NCI-H1105 (cell line): ENCODE data around the gene TPO.
"Not testable (repeated sequence)": the region's sequence is repeated elsewhere in the genome, so short reads cannot be mapped to it uniquely, and the experiment has no call there.

Experiments
- DNase-seq: peaks from one replicate; lab custom pipeline; 2025; lab: John Stamatoyannopoulos, UW

The TPO gene

DNA sequence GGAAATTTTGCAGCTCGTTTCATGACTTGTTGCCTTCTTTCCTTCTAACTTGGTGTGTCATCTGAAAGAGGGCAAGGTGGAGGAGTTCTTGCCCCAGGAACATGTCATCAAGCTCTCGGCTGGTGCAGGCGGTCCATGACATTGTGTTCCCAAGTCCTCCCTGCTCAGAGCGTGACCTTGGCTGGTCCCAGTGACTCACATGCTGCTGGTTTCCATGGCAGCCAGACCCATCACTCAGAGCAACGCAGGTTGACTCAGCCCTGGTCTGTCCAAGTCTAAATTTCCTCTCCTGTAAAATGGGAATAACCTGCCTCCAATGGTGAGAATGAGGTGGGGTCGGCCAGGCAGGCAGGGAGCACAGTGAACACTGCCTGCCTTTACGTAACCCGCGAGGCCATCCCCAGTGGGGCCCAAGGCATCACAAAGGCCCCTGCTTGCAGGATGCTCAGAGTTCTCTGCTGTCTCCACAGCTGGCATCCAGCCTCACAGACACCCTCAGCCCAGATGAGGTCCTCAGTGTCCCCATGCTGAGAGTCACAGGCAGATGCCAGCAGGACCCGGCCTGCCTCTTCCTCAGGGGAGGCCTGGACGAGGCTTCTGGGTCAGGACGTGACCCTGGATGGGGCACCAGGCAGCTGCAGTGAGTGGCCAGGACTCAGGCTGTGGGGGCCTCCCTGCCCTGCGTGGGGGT lies 143.7 kb downstream of the TPO start:
- no peak for DNase-seq

DNA sequence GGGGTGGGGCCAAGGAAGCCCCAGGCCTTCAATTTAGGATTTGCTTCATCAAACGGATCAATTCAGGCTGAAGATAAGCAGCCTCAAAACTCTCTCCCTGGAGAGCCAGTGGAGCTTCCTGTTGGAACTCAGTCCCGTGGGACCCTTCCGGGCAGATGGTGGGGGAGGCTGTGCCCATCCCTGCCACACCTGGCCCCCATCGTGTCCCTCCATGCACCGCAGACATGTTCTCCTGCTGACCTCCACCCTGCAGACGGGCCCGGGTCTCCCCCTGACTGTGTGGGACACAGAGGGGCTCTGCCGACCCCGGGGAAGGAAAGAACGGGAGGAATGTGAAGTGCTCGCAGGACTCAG lies 144.2 kb downstream of the TPO start:
- no peak for DNase-seq

DNA sequence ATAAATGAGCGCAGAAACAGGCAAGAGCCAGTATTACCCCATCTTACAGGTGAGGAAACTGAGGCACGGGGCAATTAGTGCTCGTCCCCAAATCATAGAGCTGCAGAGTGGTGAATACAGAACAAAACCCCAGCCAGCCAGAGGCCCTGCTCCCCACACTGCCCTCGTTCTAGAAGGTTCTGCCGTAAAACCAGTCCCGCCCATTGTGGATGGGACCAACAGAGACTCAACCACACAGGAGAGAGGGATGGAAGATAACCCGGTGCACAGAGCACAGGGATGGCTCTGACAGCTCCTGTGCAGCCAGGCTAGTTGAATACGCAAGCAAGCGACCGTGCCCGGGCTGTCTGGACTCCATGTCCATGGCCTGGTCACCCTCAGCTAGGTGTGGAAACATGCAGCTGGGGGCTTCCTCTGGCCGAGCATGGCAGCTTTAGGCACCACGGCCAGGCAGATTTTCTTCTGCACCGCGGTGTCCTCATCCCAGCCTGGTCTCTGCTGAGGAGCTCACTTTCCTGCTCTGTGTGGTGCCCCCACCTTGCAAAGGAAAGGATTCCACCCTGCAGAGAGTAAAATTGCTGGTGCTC lies 146.4 kb downstream of the TPO start:
- no peak for DNase-seq

DNA sequence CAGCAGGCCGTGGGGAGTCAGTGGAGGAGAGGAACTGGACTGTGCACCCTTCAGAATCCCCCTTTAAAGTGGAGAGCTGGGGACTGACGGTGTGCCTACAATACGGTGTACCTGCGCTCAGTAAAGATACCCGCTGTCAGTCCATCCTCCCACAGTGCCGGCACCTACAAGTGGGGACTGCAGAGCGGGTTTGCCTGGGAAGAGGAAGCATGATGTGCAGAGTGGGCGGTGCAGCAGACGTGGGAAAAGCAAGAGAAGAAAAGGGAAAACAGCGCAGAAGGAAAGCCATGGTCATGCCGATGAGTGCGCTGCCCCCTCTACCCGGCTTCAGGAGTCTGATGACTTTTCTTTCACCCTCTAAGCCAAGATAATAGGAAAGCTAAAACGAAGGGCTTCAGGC lies 148.0 kb downstream of the TPO start:
- DNase-seq, result no peak

DNA sequence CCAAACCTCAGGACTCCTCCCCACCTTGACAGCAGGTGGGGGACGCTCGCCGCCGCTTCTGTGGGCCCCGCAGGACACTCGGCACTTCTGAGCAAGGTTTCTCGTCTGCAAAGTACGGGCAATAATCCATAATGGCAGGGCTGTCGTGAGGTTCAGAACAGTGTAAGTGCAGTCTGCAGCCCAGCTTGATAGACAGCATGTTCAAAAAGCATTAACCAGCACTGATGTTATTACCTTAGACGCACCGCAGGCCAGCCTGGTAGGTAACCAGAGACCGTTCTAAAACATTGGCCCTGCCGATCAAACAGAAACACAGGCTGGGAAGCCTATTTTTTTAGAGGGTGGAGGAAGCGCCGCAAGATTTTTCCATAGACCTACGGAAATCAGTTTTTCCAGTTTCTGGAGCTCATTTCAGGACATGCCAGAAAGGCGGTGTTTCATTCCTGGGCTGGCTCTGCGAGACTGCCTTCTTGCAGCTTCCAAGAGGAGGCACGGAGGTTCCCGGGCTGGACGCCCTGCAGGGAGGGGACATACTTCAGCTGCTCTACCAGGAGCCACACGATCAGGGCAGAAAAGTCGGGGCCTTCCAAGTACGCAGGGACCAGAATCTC lies 148.7 kb downstream of the TPO start:
- no peak for DNase-seq

DNA sequence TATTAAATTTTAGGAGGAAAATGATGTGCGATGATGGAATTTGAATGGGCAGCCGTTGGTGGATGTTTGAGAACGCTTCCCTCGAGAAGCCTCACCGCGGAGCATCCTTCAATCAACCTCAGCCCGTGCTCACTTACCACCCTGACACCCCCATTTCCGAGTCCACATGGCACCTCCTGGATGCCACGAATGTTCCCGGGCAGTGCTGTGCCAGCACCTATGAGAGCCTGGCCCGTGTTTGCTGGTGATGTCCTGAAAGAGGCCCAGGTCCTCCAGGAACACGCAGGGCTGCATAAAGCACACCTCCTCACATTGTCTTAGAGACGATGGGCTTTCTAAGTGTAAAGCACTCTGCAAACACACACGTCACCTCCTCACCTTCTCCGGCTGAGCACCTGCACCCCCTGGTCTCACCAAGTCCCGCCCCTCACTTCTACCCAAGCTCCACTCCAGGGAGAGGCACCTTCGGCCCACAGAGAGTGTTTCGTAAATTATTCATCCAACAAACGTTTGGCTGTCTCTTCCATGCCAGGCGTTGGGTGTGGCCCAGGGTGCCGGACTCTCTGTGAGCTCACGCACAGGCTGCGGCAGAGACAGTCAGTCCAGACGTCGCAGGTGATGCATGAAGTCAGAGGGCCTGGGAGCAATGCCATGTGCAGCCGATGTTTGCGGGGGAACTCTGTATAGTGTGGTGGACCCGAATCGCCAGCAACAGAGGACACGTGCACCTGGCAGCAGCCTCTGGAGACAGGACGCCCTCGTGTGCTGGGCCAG lies 150.0 kb downstream of the TPO start:
- DNase-seq, result no peak

DNA sequence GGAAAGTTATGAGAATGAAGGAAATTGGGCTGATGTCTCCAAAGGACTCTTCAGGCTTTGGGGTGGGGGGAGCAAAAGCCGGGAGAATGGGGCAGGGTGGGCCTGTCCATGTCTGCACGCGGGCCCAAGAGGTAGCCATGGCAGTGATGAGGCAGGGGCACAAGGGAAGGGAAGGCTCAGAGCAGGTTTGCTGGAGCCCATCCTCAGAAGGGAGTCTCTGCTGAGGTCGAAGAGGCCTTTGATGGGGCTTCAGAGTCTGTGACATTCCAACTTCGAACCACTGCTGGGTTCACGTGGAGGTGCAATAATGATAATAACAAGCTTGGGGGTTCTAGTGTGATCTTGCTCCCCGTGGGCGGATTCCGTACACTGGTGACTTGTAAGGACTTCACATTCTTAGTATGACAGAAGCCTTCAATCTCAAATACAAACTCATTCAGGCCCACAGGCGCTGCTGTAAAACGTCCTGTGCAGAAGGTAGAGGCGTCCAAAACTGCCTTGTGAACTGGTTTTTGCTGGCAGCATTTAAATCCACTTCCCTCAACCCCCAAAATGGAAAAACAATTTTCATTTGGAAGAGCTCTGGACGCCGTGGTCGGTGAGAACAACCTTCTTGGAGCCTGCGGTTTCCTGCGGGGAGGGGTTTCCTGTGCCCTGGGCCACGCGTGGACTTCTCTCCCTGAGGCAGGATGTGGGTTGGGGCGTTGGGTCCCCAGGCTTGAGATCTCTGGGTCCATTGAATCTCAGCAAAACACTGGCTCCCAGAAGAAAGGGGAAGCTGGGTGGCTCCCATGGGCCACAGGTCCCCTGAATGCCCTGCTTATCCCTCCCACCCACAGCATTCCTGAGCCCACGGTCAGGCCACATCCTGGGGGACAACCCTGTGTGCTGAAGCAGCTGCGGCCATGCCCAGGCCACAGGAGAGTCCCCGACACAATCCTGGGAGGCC lies 151.0 kb downstream of the TPO start:
- DNase-seq, result no peak

DNA sequence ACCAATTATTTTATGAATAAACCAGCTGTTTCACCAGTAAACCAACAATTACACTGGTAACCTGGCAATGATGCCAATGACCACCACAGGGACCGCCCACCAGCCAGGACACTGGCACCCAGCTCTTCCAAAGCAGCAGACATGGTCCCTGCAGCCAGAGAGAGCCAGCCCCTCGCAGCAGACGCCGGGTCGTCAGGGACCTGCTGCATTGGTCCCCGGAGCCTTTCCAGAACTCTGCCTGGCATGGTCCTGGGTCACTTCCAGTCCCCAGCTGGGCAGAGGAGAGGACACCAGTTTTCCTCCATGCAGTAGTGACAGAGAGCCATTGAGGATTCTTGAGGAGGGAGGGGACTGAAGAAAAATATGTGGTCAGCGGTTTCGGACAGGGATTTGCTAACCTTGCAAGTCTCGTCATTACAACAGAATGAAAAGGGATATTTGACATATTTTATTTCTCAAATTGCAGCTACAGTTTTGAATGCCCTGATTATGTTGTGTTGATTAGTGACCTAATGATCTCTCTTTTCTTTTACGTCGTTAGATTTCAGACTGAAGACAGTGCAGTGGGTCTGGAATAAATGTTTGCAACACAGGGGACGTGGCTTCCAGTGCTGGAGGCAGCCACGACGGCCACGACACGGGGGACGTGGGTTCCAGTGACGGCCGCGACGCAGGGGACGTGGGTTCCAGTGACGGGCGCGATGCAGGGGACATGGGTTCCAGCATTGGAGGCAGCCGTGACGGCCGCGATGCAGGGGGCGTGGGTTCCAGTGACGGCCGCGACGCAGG lies 154.5 kb downstream of the TPO start:
- no peak for DNase-seq

DNA sequence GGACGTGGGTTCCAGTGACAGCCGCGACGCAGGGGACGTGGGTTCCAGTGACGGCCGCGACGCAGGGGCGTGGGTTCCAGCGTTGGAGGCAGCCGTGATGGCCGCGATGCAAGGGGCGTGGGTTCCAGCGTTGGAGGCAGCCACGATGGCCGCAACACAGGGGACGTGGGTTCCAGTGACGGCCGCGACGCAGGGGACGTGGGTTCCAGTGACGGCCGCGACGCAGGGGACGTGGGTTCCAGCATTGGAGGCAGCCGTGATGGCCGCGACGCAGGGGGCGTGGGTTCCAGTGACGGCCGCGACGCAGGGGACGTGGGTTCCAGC lies 155.0 kb downstream of the TPO start:
- not testable (repeated sequence) for DNase-seq

DNA sequence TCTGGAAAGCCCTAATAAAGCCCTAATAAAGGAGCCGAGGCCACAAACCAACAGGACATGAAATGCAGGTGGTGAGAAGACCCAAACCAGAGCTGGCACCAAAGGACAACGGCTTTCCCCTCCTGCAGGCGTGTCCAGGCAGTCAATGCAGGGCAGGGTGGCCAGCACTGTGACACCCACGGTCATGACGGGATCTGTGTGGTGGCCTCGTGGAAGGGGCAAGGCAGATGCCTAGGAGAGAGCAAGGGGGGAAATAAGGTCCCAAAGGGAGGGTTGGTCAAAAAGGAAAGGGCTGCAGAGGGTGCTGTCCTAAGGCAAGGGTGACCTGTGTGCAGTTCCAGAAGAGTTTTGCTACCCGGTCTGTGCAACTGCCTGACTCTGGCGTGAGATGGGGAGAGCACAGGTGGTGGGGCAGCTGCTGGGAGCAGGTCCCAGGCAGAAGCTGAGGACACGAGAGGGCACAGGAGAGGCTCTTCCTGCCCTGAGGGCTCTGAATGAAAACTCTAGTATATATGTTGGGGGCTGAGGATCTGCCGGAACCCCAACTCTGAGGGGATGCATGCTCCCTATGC lies 156.7 kb downstream of the TPO start:
- DNase-seq, result no peak

DNA sequence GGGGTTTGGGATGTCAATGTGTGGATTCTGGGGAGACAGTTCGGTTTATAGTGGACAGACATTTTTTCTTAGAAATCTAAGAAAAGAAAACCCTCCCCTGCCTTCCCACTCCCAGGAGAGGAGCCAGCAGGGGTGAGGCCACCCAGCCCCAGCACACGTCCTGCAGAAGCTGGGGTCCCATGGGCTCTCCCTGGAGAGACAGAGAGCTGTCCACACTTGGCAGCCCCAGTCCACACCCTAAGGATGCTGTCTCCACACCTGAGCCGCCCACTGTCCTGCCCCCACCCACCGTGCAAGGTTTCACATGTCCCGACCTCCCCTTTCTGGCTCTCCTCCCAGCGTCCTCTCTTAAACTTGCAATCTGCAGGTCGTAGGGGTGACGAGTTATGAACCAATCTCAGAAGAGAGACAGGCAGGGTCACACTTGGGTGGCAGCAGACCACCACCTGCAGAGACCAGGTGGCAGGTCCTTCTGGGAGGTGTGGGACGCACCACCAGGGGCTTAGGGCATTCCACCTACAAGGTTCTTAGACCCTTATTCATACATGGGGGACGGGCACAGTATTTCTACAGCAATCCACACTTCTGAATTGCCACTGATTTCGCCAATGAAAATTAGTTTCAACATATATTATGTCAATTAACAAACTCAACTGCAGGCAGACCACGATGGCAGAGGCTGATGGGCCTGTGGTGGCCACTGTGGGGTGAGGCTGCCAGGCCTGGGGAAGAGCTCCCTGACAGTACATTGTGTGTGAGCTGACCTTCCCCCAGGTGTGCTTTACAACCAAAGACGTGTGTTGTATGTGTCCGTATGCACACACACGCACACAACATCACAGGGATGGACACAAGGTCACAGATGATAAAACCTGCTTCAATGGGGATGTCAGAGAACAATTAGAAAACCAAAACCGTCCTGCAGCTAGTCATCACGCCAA lies 158.5 kb downstream of the TPO start:
- no peak for DNase-seq

DNA sequence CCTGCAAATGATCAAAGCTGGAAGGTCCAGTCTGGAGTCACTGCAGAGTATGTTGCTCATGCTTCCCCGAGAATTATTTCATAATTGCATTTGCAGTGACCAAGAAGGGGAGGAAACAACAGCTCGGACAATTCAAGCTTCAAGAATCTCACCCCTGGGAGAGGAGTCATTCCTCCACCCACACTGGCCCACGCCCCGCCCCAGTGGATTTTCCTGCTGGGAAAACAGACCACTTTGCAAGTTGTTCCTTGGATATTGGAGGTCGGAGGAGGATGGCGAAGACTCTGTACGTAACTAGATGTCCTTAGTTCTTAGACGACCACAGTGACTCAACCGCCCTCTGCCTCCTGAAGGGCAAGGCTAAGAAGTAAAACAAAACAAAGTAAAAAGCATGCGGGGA lies 159.4 kb downstream of the TPO start:
- DNase-seq, result no peak

DNA sequence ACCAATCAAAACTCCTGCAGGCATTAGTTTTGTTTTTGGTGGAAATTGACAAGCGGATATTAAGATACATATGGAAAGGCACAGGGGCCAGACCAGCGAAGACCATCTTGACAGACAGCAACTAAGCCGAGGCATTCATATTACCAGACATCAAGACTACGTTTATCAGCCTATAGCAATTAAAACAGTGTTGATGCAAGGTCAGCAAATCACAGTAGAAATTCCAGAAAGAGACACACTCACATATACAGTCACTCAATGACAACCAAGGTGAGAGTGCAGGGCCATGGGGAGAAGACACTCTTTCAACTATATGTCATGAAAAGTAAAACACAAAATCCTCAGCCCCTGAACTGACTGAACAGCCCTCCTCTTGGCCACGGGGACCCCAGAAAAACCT lies 164.6 kb downstream of the TPO start:
- no peak for DNase-seq

DNA sequence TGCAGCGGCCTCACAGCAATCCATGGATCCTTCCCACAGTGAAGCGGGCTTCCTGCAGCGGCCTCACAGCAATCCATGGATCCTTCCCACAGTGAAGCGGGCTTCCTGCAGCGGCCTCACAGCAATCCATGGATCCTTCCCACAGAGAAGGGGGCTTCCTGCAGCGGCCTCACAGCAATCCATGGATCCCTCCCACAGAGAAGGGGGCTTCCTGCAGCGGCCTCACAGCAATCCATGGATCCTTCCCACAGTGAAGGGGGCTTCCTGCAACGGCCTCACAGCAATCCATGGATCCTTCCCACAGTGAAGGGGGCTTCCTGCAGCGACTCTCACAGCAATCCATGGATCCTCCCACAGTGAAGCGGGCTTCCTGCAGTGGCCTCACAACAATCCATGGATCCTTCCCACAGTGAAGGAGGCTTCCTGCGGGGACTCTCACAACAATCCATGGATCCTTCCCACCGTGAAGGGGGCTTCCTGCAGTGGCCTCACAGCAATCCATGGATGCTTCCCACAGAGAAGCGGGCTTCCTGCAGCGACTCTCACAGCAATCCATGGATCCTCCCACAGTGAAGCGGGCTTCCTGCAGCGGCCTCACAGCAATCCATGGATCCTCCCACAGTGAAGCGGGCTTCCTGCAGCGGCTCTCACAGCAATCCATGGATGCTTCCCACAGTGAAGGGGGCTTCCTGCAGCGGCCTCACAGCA lies 168.1 kb downstream of the TPO start:
- DNase-seq, result not testable (repeated sequence)

DNA sequence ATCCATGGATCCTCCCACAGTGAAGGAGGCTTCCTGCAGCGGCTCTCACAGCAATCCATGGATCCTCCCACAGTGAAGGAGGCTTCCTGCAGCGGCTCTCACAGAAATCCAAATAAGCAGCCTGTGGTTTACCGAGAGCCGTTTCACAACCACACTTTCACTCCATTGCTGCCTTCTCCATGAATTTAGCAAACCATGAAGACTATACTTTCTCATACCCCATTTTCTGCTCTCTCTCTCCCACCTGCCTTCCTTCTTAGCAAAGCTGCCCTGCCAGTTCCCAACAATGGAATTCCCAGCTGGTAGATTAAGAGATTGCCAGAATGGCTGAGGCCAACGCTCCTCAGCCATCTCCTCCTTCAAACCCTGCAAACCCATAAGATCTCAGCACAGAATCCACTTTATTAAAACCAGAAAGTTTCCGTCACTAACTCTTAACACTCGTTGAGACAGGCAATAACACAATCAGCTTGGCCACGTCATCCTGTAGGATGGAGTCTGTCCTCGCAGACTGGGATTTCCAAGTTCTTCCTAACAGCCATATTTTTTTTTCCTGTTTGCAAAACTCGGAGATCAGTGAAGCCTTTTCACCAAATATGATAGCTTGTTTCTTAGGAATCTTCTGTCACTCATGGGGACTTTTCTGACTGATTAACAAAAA lies 168.8 kb downstream of the TPO start:
- DNase-seq, result no peak

DNA sequence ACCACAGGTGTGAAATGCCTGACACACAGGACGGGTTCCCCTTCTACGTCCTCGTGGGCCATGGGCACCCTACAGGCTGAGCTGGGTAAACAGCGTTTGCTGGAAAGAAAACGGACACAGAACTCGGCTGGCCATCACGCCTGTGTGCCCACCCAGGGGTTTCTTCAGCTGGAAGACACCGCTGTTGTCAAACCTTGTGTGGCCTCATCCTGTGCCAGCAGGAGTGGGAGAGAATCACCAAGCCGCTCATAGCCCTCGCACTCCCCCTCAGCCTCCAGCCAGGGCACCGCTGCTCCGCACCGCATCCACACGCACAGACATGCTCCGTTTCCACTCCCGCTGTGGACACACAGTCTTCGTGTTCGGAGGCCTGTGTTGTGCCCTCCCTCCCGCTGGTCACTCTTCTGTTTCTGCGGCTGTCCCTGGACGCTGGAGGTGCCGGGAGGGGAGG lies 169.7 kb downstream of the TPO start:
- DNase-seq, result no peak

DNA sequence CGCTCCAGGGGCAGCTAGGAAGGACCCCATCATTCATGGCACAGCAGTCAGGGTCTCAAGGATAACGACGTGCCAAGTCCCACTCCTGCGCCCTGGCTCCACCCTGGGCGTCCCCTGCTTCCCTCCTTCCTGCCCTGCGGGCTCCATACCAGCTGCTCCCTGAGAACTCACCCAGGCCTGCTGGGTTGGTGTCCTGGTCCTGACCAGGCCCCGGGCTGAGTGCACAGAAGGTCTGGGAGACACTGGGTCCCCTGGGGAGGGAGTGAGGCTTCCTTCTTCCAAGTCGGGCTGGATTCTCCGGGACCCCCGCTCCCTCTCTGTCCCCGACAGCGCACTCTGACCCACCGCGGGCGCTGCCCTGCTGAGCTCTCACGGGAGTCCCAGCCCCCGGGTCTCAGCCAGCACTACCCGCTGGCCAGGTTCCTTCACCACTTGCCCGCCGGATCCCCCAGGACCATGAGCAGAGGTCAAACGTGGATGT lies 170.8 kb downstream of the TPO start:
- no peak for DNase-seq
